Measurements from ENCODE around the gene FCAMR.

The FCAMR gene

GRCh38 chr1:206979379-206980043 is 9.3 kb upstream of the FCAMR start:
- no peak for ATAC-seq (ENCODE audit: low read depth)
- Mint-ChIP-seq H3K4me3 (no peak overlapping the region), H3K27me3 (peaks cover 5% of the 10 kb centered on the region), H3K4me1 (no peaks in the 10 kb centered on the region), H3K27ac (no peak overlapping the region), H3K36me3 (no peaks in the 10 kb centered on the region), H3K9me3 (no peaks in the 10 kb centered on the region)
- DNase-seq (ENCODE audit: low spot score in 2 of 2), result no peak

- H3K4me3 Mint-ChIP-seq, result no peak overlapping the region
- no peaks in the 10 kb centered on the region for H3K9me3 Mint-ChIP-seq
- H3K36me3 Mint-ChIP-seq, result no peaks in the 10 kb centered on the region
- DNase-seq (ENCODE audit: low spot score in 2 of 2), result no peak
- H3K27ac Mint-ChIP-seq, result no peak overlapping the region
- no peak for ATAC-seq (ENCODE audit: low read depth)
- peaks cover 1% of the 10 kb centered on the region for H3K27me3 Mint-ChIP-seq
- H3K4me1 Mint-ChIP-seq, result no peaks in the 10 kb centered on the region
These were observed 8.0 kb upstream of the FCAMR start for GRCh38 chr1:206978259-206978658.

GRCh38 chr1:206975306-206975705 is 5.0 kb upstream of the FCAMR start:
- no peaks in the 10 kb centered on the region for H3K9me3 Mint-ChIP-seq
- no peak overlapping the region for H3K27ac Mint-ChIP-seq
- no peak overlapping the region for H3K4me3 Mint-ChIP-seq
- DNase-seq (ENCODE audit: low spot score in 2 of 2), result no peak
- no peaks in the 10 kb centered on the region for H3K4me1 Mint-ChIP-seq
- H3K36me3 Mint-ChIP-seq, result no peaks in the 10 kb centered on the region
- H3K27me3 Mint-ChIP-seq, result peaks cover 2% of the 10 kb centered on the region
- ATAC-seq (ENCODE audit: low read depth), result no peak

GRCh38 chr1:206974140-206974539 is 3.9 kb upstream of the FCAMR start:
- H3K4me1 Mint-ChIP-seq, result no peaks in the 10 kb centered on the region
- peaks cover 2% of the 10 kb centered on the region for H3K27me3 Mint-ChIP-seq
- no peak for DNase-seq (ENCODE audit: low spot score in 2 of 2)
- no peak overlapping the region for H3K4me3 Mint-ChIP-seq
- no peaks in the 10 kb centered on the region for H3K36me3 Mint-ChIP-seq
- H3K9me3 Mint-ChIP-seq, result no peaks in the 10 kb centered on the region
- no peak overlapping the region for H3K27ac Mint-ChIP-seq
- ATAC-seq (ENCODE audit: low read depth), result no peak

DNA sequence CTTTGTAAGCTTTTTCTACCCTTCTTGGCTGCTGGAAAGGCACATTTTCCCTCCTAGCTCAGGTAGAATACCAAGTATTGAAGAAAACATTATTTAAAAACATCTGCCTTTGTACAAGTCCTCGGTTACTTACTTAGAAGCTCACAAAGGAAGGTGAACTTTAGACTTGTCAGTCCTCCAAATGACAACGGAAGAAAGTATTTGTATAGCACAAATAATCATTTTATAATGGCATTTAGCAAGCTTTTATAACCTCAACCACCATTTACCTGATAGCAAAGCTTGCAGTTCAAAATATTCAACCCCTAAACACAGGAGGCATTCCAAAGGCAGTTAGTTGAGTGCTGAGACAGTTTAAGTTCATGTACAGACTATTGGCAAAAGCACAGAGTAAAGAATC is 2.5 kb upstream of the FCAMR start:
- H3K9me3 Mint-ChIP-seq, result no peaks in the 10 kb centered on the region
- H3K27me3 Mint-ChIP-seq, result peaks cover 2% of the 10 kb centered on the region
- no peak for ATAC-seq (ENCODE audit: low read depth)
- H3K4me1 Mint-ChIP-seq, result peaks cover 1% of the 10 kb centered on the region
- no peak overlapping the region for H3K27ac Mint-ChIP-seq
- H3K4me3 Mint-ChIP-seq, result no peak overlapping the region
- no peak for DNase-seq (ENCODE audit: low spot score in 2 of 2)
- H3K36me3 Mint-ChIP-seq, result no peaks in the 10 kb centered on the region

- ATAC-seq (ENCODE audit: low read depth) (no peak), DNase-seq (ENCODE audit: low spot score in 2 of 2) (no peak)
- peaks cover 8% of the 10 kb centered on the region for H3K4me1 Mint-ChIP-seq
- H3K4me3 Mint-ChIP-seq, result no peak overlapping the region
- H3K27me3 Mint-ChIP-seq, result peaks cover 2% of the 10 kb centered on the region
- H3K27ac Mint-ChIP-seq, result no peak overlapping the region
- H3K9me3 Mint-ChIP-seq, result no peaks in the 10 kb centered on the region
- no peaks in the 10 kb centered on the region for H3K36me3 Mint-ChIP-seq
These were observed 882 bp upstream of the FCAMR start for GRCh38 chr1:206971029-206971655.

DNA sequence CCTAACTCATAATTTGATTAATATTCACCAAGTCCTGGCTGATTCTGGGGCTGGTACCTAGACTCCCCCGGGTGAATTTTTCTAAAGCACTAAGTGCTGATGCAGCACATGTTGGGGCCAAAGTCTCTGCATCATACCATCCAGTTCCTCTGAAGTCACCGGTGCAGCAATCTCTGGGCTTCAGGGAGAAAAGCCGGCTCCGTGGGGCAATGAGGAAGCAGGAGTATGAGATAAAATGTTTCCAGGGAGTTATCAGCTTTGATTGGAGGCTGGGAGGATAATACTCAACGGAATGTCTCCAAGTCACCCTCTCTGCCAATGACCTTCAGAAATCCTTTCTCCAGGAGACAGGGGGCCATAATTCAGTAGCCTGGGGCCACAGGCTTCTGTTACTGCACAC is 1.2 kb downstream of the FCAMR start:
- Mint-ChIP-seq H3K4me1 (peaks cover 8% of the 10 kb centered on the region), H3K9me3 (no peaks in the 10 kb centered on the region), H3K4me3 (no peak overlapping the region), H3K36me3 (no peaks in the 10 kb centered on the region), H3K27ac (no peak overlapping the region), H3K27me3 (peaks cover 2% of the 10 kb centered on the region)
- DNase-seq (ENCODE audit: low spot score in 2 of 2) (no peak), ATAC-seq (ENCODE audit: low read depth) (no peak)

- Mint-ChIP-seq H3K4me3 (no peak overlapping the region), H3K27me3 (peaks cover 2% of the 10 kb centered on the region), H3K9me3 (no peaks in the 10 kb centered on the region), H3K27ac (no peak overlapping the region), H3K36me3 (no peaks in the 10 kb centered on the region), H3K4me1 (peaks cover 13% of the 10 kb centered on the region)
- DNase-seq (ENCODE audit: low spot score in 2 of 2) (no peak), ATAC-seq (ENCODE audit: low read depth) (no peak)
These were observed 3.0 kb downstream of the FCAMR start for GRCh38 chr1:206967096-206967849.

DNA sequence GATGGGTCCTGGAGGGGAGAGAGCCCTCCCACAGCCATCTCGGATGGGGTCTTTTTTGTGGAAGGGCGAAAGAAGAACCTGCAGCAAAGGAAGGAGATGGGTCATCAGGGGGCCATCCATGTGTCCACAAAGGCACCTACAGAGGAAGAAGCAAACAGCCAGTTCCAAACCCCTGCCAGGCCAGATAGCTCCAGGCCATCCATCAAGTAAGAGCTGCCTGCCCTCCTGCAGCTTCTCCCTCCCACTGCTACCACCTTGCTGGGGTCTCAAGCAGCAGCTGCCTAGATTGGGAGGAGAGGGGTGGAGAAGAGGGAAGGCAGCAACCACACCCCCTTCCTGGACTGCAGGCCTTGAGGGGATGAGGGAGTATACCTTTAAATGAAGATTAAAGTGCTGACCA is 4.5 kb downstream of the FCAMR start:
- Mint-ChIP-seq H3K27me3 (no peaks in the 10 kb centered on the region), H3K27ac (no peak overlapping the region), H3K4me3 (no peak overlapping the region), H3K9me3 (no peaks in the 10 kb centered on the region), H3K4me1 (peaks cover 16% of the 10 kb centered on the region), H3K36me3 (no peaks in the 10 kb centered on the region)
- DNase-seq (ENCODE audit: low spot score in 2 of 2) (no peak), ATAC-seq (ENCODE audit: low read depth) (no peak)

GRCh38 chr1:206963740-206964139 is 6.5 kb downstream of the FCAMR start:
- no peak for DNase-seq (ENCODE audit: low spot score in 2 of 2)

GRCh38 chr1:206963119-206963712 is 7.0 kb downstream of the FCAMR start:
- Mint-ChIP-seq H3K9me3 (no peaks in the 10 kb centered on the region), H3K27ac (no peak overlapping the region), H3K4me3 (no peak overlapping the region), H3K4me1 (peaks cover 16% of the 10 kb centered on the region), H3K36me3 (no peaks in the 10 kb centered on the region), H3K27me3 (no peaks in the 10 kb centered on the region)
- DNase-seq (ENCODE audit: low spot score in 2 of 2), result no peak
- no peak for ATAC-seq (ENCODE audit: low read depth)

More at GRCh38 chr1:206963740-206964139, 6.5 kb downstream of the FCAMR start:
- Mint-ChIP-seq H3K4me1 (peaks cover 16% of the 10 kb centered on the region), H3K36me3 (no peaks in the 10 kb centered on the region), H3K27me3 (no peaks in the 10 kb centered on the region), H3K4me3 (no peak overlapping the region), H3K9me3 (no peaks in the 10 kb centered on the region), H3K27ac (no peak overlapping the region)
- no peak for ATAC-seq (ENCODE audit: low read depth)

- Mint-ChIP-seq H3K27ac (no peak overlapping the region), H3K36me3 (no peaks in the 10 kb centered on the region), H3K9me3 (no peaks in the 10 kb centered on the region), H3K4me1 (peaks cover 10% of the 10 kb centered on the region), H3K4me3 (no peak overlapping the region), H3K27me3 (no peaks in the 10 kb centered on the region)
- ATAC-seq (ENCODE audit: low read depth), result no peak
- no peak for DNase-seq (ENCODE audit: low spot score in 2 of 2)
These were observed 8.0 kb downstream of the FCAMR start for GRCh38 chr1:206962272-206962671.

DNA sequence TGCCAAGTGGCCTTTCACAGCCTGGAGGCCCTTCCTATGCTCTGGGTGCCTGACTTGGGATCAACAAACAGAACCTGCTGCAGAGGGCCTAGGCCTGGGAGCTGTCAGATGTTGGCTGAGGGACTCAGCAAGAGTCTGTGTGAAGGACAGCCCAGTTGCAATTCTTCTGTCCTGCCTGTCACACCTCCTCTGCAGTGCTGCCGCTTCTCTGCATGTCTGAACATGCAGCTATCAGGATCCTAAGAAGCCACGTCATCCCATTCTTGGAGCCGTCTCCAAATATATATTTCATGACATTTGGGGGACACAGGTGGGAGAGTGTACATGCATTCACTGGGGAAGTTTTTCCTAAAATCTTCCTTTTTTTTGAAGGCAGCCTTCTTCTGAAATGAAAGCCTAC is 8.6 kb downstream of the FCAMR start:
- ATAC-seq (ENCODE audit: low read depth) (no peak), DNase-seq (ENCODE audit: low spot score in 2 of 2) (no peak)
- H3K4me3 Mint-ChIP-seq, result no peak overlapping the region
- H3K9me3 Mint-ChIP-seq, result no peaks in the 10 kb centered on the region
- H3K27ac Mint-ChIP-seq, result no peak overlapping the region
- no peaks in the 10 kb centered on the region for H3K27me3 Mint-ChIP-seq
- H3K36me3 Mint-ChIP-seq, result no peaks in the 10 kb centered on the region
- peaks cover 8% of the 10 kb centered on the region for H3K4me1 Mint-ChIP-seq

- ATAC-seq (ENCODE audit: low read depth), result no peak
- Mint-ChIP-seq H3K27ac (no peak overlapping the region), H3K27me3 (peaks cover 2% of the 10 kb centered on the region), H3K4me3 (no peak overlapping the region), H3K9me3 (no peaks in the 10 kb centered on the region), H3K36me3 (no peaks in the 10 kb centered on the region), H3K4me1 (peaks cover 8% of the 10 kb centered on the region)
- DNase-seq (ENCODE audit: low spot score in 2 of 2), result no peak
These were observed 9.4 kb downstream of the FCAMR start for GRCh38 chr1:206960676-206961386.
